ENCODE measurements around the gene TMED6. TPM values are rescaled to one million over a fixed set of nuclear protein-coding genes. Genes with fewer than 3 reads are reported as not detected.

Gene TMED6
- 1.2 and 1.3 TPM in 2 replicates for total RNA-seq

- peaks cover 25% of the 10 kb centered on the region for H3K36me3 Mint-ChIP-seq (ENCODE audit: low read depth)
- no peaks in the 10 kb centered on the region for H3K4me1 Mint-ChIP-seq (ENCODE audit: low read depth)
- H3K27ac Mint-ChIP-seq, result no peak within 1 kb of the TSS
- H3K27me3 Mint-ChIP-seq (ENCODE audit: insufficient read depth), result no peaks in the 10 kb centered on the region
- no peak for DNase-seq (ENCODE audit: low spot score)
- intact Hi-C loops (cut with micrococcal nuclease), result no loop called here
- H3K4me3 Mint-ChIP-seq, result no peak within 1 kb of the TSS
- H3K9me3 Mint-ChIP-seq, result no peaks in the 10 kb centered on the region
These were observed at the start of gene TMED6 for GRCh38 chr16:69351309-69352027. TMED6 (minus strand) TSS chr16:69351786; CDS start chr16:69351753, 33 bp downstream.

- peaks cover 24% of the 10 kb centered on the region for H3K4me1 Mint-ChIP-seq (ENCODE audit: low read depth)
- H3K27me3 Mint-ChIP-seq (ENCODE audit: insufficient read depth), result peaks cover 2% of the 10 kb centered on the region
- intact Hi-C loops (cut with micrococcal nuclease), result loop anchor here (5.0 to 10.0 kb wide), 2 partner anchors 43 to 245 kb away; no protein-coding TSS in a partner anchor
- no peaks in the 10 kb centered on the region for H3K36me3 Mint-ChIP-seq (ENCODE audit: low read depth)
- no peak overlapping the region for H3K27ac Mint-ChIP-seq
- no peak for DNase-seq (ENCODE audit: low spot score)
- H3K4me3 Mint-ChIP-seq, result no peak overlapping the region
- H3K9me3 Mint-ChIP-seq, result no peaks in the 10 kb centered on the region
These were observed 47.8 kb upstream of the TMED6 start for GRCh38 chr16:69399361-69399760.

GRCh38 chr16:69397821-69398521 lies 46.4 kb upstream of the TMED6 start:
- Mint-ChIP-seq H3K4me1 (ENCODE audit: low read depth) (peaks cover 24% of the 10 kb centered on the region), H3K4me3 (no peak overlapping the region), H3K27me3 (ENCODE audit: insufficient read depth) (peaks cover 2% of the 10 kb centered on the region), H3K36me3 (ENCODE audit: low read depth) (no peaks in the 10 kb centered on the region), H3K9me3 (no peaks in the 10 kb centered on the region), H3K27ac (peak overlapping the region; percentile 57)
- intact Hi-C loops (cut with micrococcal nuclease), result loop anchor here (5.0 to 10.0 kb wide), 2 partner anchors 44 to 247 kb away; no protein-coding TSS in a partner anchor
- DNase-seq (ENCODE audit: low spot score), result no peak

DNA sequence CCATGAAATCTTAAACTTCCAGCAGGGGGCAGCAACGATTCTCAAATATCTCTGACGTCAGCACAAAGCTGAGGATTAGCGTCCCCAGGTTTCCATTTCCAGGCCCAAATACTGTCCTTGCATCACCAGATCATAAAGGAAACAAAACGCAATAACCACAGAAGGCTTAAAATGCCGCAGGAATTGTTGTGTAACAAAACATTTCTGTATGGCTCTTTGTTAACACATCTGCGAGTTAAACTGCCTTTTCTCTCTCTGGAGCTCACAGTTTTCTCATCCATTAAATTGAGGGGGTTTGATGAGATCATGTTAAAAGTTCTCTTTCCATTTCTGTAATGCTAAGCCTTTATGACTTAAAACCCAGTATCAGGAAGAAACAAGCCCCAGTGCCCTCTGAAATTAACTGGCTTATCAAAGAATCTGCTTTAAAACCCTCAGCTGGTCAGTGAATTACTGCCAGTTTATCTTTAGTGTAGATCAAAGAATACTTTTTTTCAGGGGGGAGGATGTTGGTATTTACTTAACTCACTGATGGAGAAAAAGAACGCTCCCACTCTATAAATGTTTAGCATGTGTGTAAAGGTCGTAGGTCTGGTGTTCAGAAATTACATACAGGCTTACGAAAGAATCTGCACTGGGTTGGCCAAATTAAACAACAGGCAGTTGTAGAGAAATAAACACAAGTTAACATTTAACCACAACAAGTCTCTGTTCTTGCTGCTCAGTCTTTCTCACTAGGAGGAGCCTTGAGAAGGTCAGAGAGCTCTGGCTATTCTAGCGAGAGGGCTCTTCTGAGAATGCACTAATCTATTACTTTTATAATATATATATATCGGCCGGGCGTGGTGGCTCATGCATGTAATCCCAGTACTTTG lies 44.8 kb upstream of the TMED6 start:
- H3K4me1 Mint-ChIP-seq (ENCODE audit: low read depth), result peaks cover 17% of the 10 kb centered on the region
- peaks cover 5% of the 10 kb centered on the region for H3K27me3 Mint-ChIP-seq (ENCODE audit: insufficient read depth)
- intact Hi-C loops (cut with micrococcal nuclease), result loop anchor here (1.0 to 10.0 kb wide), 8 partner anchors 10 to 358 kb away; partner anchors contain the start of genes CYB5B, NOB1 and TERF2
- no peaks in the 10 kb centered on the region for H3K36me3 Mint-ChIP-seq (ENCODE audit: low read depth)
- H3K27ac Mint-ChIP-seq, result peak overlapping the region; percentile 18
- no peak overlapping the region for H3K4me3 Mint-ChIP-seq
- no peaks in the 10 kb centered on the region for H3K9me3 Mint-ChIP-seq
- DNase-seq (ENCODE audit: low spot score), result peak; percentile 60

DNA sequence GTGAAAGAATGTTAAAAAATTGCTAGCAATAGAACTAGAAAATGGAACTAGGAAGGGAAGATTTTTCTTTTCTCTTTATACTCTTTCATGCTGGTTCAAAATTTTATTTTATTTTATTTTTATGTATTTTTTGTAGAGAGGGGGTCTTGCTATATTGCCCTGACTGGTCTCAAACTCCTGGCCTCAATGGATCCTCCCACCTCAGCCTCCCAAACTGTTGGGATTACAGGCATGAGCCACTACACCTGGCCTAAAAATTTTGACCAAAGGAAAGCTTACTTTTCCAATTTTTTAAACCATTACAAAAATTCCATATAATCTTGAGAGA lies 44.2 kb upstream of the TMED6 start:
- Mint-ChIP-seq H3K36me3 (ENCODE audit: low read depth) (no peaks in the 10 kb centered on the region), H3K9me3 (no peaks in the 10 kb centered on the region), H3K27me3 (ENCODE audit: insufficient read depth) (peaks cover 5% of the 10 kb centered on the region), H3K4me1 (ENCODE audit: low read depth) (peaks cover 17% of the 10 kb centered on the region), H3K27ac (no peak overlapping the region), H3K4me3 (no peak overlapping the region)
- intact Hi-C loops (cut with micrococcal nuclease), result loop anchor here (1.0 to 10.0 kb wide), 8 partner anchors 10 to 358 kb away; partner anchors contain the start of genes CYB5B, NOB1 and TERF2
- DNase-seq (ENCODE audit: low spot score), result no peak

GRCh38 chr16:69393898-69394849 lies 42.6 kb upstream of the TMED6 start:
- no peak overlapping the region for H3K4me3 Mint-ChIP-seq
- peaks cover 3% of the 10 kb centered on the region for H3K27me3 Mint-ChIP-seq (ENCODE audit: insufficient read depth)
- H3K27ac Mint-ChIP-seq, result no peak overlapping the region
- peaks cover 17% of the 10 kb centered on the region for H3K4me1 Mint-ChIP-seq (ENCODE audit: low read depth)
- H3K9me3 Mint-ChIP-seq, result no peaks in the 10 kb centered on the region
- no peak for DNase-seq (ENCODE audit: low spot score)
- intact Hi-C loops (cut with micrococcal nuclease), result loop anchor here (10.0 kb wide), 1 partner anchor 251 kb away; no protein-coding TSS in a partner anchor
- H3K36me3 Mint-ChIP-seq (ENCODE audit: low read depth), result no peaks in the 10 kb centered on the region

GRCh38 chr16:69386596-69386995 lies 35.0 kb upstream of the TMED6 start:
- H3K36me3 Mint-ChIP-seq (ENCODE audit: low read depth), result peaks cover 25% of the 10 kb centered on the region
- peaks cover 26% of the 10 kb centered on the region for H3K4me1 Mint-ChIP-seq (ENCODE audit: low read depth)
- H3K27ac Mint-ChIP-seq, result no peak overlapping the region
- intact Hi-C loops (cut with micrococcal nuclease), result loop anchor here (1.0 to 5.0 kb wide), 5 partner anchors 10 to 726 kb away; partner anchors contain the start of genes PDPR and SNTB2
- H3K27me3 Mint-ChIP-seq (ENCODE audit: insufficient read depth), result no peaks in the 10 kb centered on the region
- DNase-seq (ENCODE audit: low spot score), result no peak
- peak overlapping the region; percentile 92 for H3K4me3 Mint-ChIP-seq
- H3K9me3 Mint-ChIP-seq, result no peaks in the 10 kb centered on the region

DNA sequence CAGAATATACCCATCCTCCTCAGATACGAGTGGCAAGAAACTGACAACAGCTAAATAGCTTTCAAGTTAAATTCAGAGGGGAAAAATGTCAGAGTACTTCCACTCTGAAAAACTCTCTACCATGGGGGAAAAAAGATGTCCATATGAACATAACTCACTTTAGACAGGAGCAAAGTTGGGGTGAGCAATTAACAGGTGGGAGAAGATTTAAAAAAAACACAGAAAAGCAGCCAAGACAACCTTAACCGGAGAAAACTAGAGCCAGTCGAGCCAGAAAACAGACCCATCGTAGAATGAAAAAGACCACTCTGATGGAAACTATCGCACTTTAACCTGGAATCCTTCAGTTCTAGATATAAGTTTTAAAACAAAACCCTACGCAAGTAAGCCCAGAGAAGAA lies 33.4 kb upstream of the TMED6 start:
- Mint-ChIP-seq H3K4me1 (ENCODE audit: low read depth) (peaks cover 30% of the 10 kb centered on the region), H3K27me3 (ENCODE audit: insufficient read depth) (no peaks in the 10 kb centered on the region), H3K9me3 (no peaks in the 10 kb centered on the region), H3K4me3 (peak overlapping the region; percentile 92), H3K36me3 (ENCODE audit: low read depth) (peaks cover 25% of the 10 kb centered on the region), H3K27ac (peak overlapping the region; percentile 95)
- intact Hi-C loops (cut with micrococcal nuclease), result loop anchor here (1.0 to 5.0 kb wide), 7 partner anchors 39 to 727 kb away; partner anchors contain the start of genes COG8, CYB5B, NIP7 and NQO1
- no peak for DNase-seq (ENCODE audit: low spot score)

- H3K9me3 Mint-ChIP-seq, result no peaks in the 10 kb centered on the region
- H3K27me3 Mint-ChIP-seq (ENCODE audit: insufficient read depth), result no peaks in the 10 kb centered on the region
- intact Hi-C loops (cut with micrococcal nuclease), result no loop called here
- peaks cover 37% of the 10 kb centered on the region for H3K36me3 Mint-ChIP-seq (ENCODE audit: low read depth)
- DNase-seq (ENCODE audit: low spot score), result no peak
- H3K4me3 Mint-ChIP-seq, result no peak overlapping the region
- H3K27ac Mint-ChIP-seq, result no peak overlapping the region
- H3K4me1 Mint-ChIP-seq (ENCODE audit: low read depth), result peaks cover 30% of the 10 kb centered on the region
These were observed 30.8 kb upstream of the TMED6 start for GRCh38 chr16:69382421-69382820.

GRCh38 chr16:69381231-69381630 lies 29.6 kb upstream of the TMED6 start:
- H3K27me3 Mint-ChIP-seq (ENCODE audit: insufficient read depth), result no peaks in the 10 kb centered on the region
- intact Hi-C loops (cut with micrococcal nuclease), result no loop called here
- H3K4me3 Mint-ChIP-seq, result no peak overlapping the region
- H3K4me1 Mint-ChIP-seq (ENCODE audit: low read depth), result peaks cover 30% of the 10 kb centered on the region
- no peaks in the 10 kb centered on the region for H3K9me3 Mint-ChIP-seq
- H3K36me3 Mint-ChIP-seq (ENCODE audit: low read depth), result peaks cover 37% of the 10 kb centered on the region
- no peak overlapping the region for H3K27ac Mint-ChIP-seq
- DNase-seq (ENCODE audit: low spot score), result no peak

GRCh38 chr16:69378760-69379159 lies 27.2 kb upstream of the TMED6 start:
- DNase-seq (ENCODE audit: low spot score), result no peak
- Mint-ChIP-seq H3K4me1 (ENCODE audit: low read depth) (peaks cover 24% of the 10 kb centered on the region), H3K36me3 (ENCODE audit: low read depth) (peaks cover 29% of the 10 kb centered on the region), H3K27me3 (ENCODE audit: insufficient read depth) (no peaks in the 10 kb centered on the region), H3K4me3 (no peak overlapping the region), H3K27ac (no peak overlapping the region), H3K9me3 (no peaks in the 10 kb centered on the region)
- intact Hi-C loops (cut with micrococcal nuclease), result no loop called here

- H3K27me3 Mint-ChIP-seq (ENCODE audit: insufficient read depth), result no peaks in the 10 kb centered on the region
- peaks cover 22% of the 10 kb centered on the region for H3K4me1 Mint-ChIP-seq (ENCODE audit: low read depth)
- peaks cover 27% of the 10 kb centered on the region for H3K36me3 Mint-ChIP-seq (ENCODE audit: low read depth)
- no peak for DNase-seq (ENCODE audit: low spot score)
- no peak overlapping the region for H3K27ac Mint-ChIP-seq
- no peaks in the 10 kb centered on the region for H3K9me3 Mint-ChIP-seq
- intact Hi-C loops (cut with micrococcal nuclease), result no loop called here
- H3K4me3 Mint-ChIP-seq, result no peak overlapping the region
These were observed 26.4 kb upstream of the TMED6 start for GRCh38 chr16:69378036-69378435.

Measured in activated T-helper 1 cell treated with anti-CD3 and anti-CD28 coated beads, Interleukin-12 subunit alpha, Interleukin-12 subunit beta, Interleukin-2, Interleukin-4 antibody, amounts not matched to agents 30 ng/mL and 10 ng/mL and 1 ng/mL, durations not matched to agents 14 hours and 24 hours and 36 hours (primary cell).